NT2/D1 (cell line): Measurements from ENCODE around the gene CPSF4.
"Not testable (repeated sequence)": the region's sequence is repeated elsewhere in the genome, so short reads cannot be mapped to it uniquely, and the experiment has no call there.

Experiments
- DNase-seq: peaks from one replicate; pipeline ENCODE4 v3.0.0-alpha.2; 2011; ENCODE audit warnings: low read depth, low spot score
- H3K27me3 ChIP-seq: 2 replicates; pipeline ENCODE4 v1.6.0; 2011; ENCODE audit warnings: mild to moderate bottlenecking; ENCODE audit not compliant: insufficient read length, insufficient read depth
- H3K36me3 ChIP-seq: 2 replicates; pipeline ENCODE4 v1.6.1; 2011; ENCODE audit warnings: mild to moderate bottlenecking, low read length, mixed read lengths; ENCODE audit not compliant: insufficient read depth, insufficient read length
- H3K4me1 ChIP-seq: 2 replicates; pipeline ENCODE4 v1.5.1; 2011; ENCODE audit not compliant: insufficient read depth, insufficient read length
- H3K4me3 ChIP-seq: 2 replicates; pipeline ENCODE4 v1.5.1; 2011; ENCODE audit warnings: low read depth; ENCODE audit not compliant: insufficient read length
- H3K9ac ChIP-seq: 2 replicates; pipeline ENCODE4 v1.6.0; 2011; ENCODE audit warnings: low read depth; ENCODE audit not compliant: insufficient read length
- H3K9me3 ChIP-seq: 2 replicates; pipeline ENCODE4 v1.5.1; 2011; ENCODE audit warnings: mild to moderate bottlenecking, low read length; ENCODE audit not compliant: insufficient read depth
- SUZ12 ChIP-seq: IDR thresholded peaks from 2 replicates; pipeline ENCODE4 v1.6.1; 2011; ENCODE audit not compliant: insufficient read length, insufficient read depth; ENCODE audit errors: extremely low read depth
- YY1 ChIP-seq: IDR thresholded peaks from 2 replicates; pipeline ENCODE4 v1.6.1; 2011; ENCODE audit not compliant: insufficient read length, insufficient read depth
- ZNF274 ChIP-seq: IDR thresholded peaks from 2 replicates; pipeline ENCODE4 v1.6.1; 2011; ENCODE audit warnings: mild to moderate bottlenecking, low read depth, low read length

Gene CPSF4

GRCh38 chr7:99409806-99410205, 28.9 kb upstream of the CPSF4 start:
- no peak for TF ChIP-seq SUZ12
- no peak for TF ChIP-seq YY1
- no peak for TF ChIP-seq ZNF274
- Histone ChIP-seq H3K9ac (peak overlapping the region; percentile 97), H3K9me3 (no peaks in the 10 kb centered on the region), H3K4me3 (peak overlapping the region; percentile 98), H3K27me3 (no peaks in the 10 kb centered on the region), H3K36me3 (peaks cover 60% of the 10 kb centered on the region), H3K4me1 (peaks cover 4% of the 10 kb centered on the region)
- DNase-seq = no peak

GRCh38 chr7:99410635-99411034, 28.1 kb upstream of the CPSF4 start:
- Histone ChIP-seq H3K4me1 (peaks cover 2% of the 10 kb centered on the region), H3K4me3 (no peak overlapping the region), H3K36me3 (peaks cover 57% of the 10 kb centered on the region), H3K27me3 (no peaks in the 10 kb centered on the region), H3K9ac (peak overlapping the region; percentile 12), H3K9me3 (no peaks in the 10 kb centered on the region)
- TF ChIP-seq SUZ12 (no peak), YY1 (no peak), ZNF274 (no peak)
- no peak for DNase-seq

- not testable (repeated sequence) for DNase-seq, H3K4me1 ChIP-seq, H3K4me3 ChIP-seq, H3K9me3 ChIP-seq, H3K9ac ChIP-seq, H3K27me3 ChIP-seq
- peaks cover 88% of the 10 kb centered on the region for H3K36me3 ChIP-seq
Observed at GRCh38 chr7:99415513-99416127, 23.1 kb upstream of the CPSF4 start.

- no peaks in the 10 kb centered on the region for H3K27me3 ChIP-seq
Observed at GRCh38 chr7:99418260-99418659, 20.5 kb upstream of the CPSF4 start.

GRCh38 chr7:99419323-99420021, 19.3 kb upstream of the CPSF4 start:
- no peaks in the 10 kb centered on the region for H3K27me3 ChIP-seq
- H3K9ac ChIP-seq = no peak overlapping the region
- DNase-seq = no peak
- H3K36me3 ChIP-seq = peaks cover 86% of the 10 kb centered on the region
- no peak overlapping the region for H3K4me3 ChIP-seq
- no peak for TF ChIP-seq YY1
- peaks cover 2% of the 10 kb centered on the region for H3K4me1 ChIP-seq
- H3K9me3 ChIP-seq = no peaks in the 10 kb centered on the region

More at GRCh38 chr7:99418260-99418659, 20.5 kb upstream of the CPSF4 start:
- Histone ChIP-seq H3K9me3 (no peaks in the 10 kb centered on the region), H3K4me1 (peaks cover 2% of the 10 kb centered on the region), H3K9ac (no peak overlapping the region), H3K4me3 (no peak overlapping the region), H3K36me3 (peaks cover 86% of the 10 kb centered on the region)
- TF ChIP-seq ZNF274 = no peak
- no peak for TF ChIP-seq SUZ12
- DNase-seq = no peak

- H3K36me3 ChIP-seq = peaks cover 86% of the 10 kb centered on the region
- no peak overlapping the region for H3K9ac ChIP-seq
- H3K4me1 ChIP-seq = peaks cover 2% of the 10 kb centered on the region
- H3K27me3 ChIP-seq = no peaks in the 10 kb centered on the region
- H3K9me3 ChIP-seq = no peaks in the 10 kb centered on the region
- DNase-seq = no peak
- no peak overlapping the region for H3K4me3 ChIP-seq
- no peak for TF ChIP-seq SUZ12
- TF ChIP-seq ZNF274 = no peak
- no peak for TF ChIP-seq YY1
Observed at GRCh38 chr7:99420213-99420612, 18.5 kb upstream of the CPSF4 start.

GRCh38 chr7:99420986-99421385, 17.8 kb upstream of the CPSF4 start:
- Histone ChIP-seq H3K9ac (no peak overlapping the region), H3K27me3 (no peaks in the 10 kb centered on the region), H3K9me3 (no peaks in the 10 kb centered on the region), H3K4me3 (no peak overlapping the region), H3K4me1 (peaks cover 2% of the 10 kb centered on the region), H3K36me3 (peaks cover 90% of the 10 kb centered on the region)
- no peak for DNase-seq
- TF ChIP-seq YY1 = no peak
- no peak for TF ChIP-seq SUZ12
- no peak for TF ChIP-seq ZNF274
